ENCODE measurements around the gene PLPPR2. TPM values are rescaled to one million over a fixed set of nuclear protein-coding genes. Genes with fewer than 3 reads are reported as not detected.
"Not testable (repeated sequence)": the region's sequence is repeated elsewhere in the genome, so short reads cannot be mapped to it uniquely, and the experiment has no call there.

Gene PLPPR2
- total and polyA plus RNA-seq, 4 donors: 30.4 to 215 (median 107) TPM

DNA sequence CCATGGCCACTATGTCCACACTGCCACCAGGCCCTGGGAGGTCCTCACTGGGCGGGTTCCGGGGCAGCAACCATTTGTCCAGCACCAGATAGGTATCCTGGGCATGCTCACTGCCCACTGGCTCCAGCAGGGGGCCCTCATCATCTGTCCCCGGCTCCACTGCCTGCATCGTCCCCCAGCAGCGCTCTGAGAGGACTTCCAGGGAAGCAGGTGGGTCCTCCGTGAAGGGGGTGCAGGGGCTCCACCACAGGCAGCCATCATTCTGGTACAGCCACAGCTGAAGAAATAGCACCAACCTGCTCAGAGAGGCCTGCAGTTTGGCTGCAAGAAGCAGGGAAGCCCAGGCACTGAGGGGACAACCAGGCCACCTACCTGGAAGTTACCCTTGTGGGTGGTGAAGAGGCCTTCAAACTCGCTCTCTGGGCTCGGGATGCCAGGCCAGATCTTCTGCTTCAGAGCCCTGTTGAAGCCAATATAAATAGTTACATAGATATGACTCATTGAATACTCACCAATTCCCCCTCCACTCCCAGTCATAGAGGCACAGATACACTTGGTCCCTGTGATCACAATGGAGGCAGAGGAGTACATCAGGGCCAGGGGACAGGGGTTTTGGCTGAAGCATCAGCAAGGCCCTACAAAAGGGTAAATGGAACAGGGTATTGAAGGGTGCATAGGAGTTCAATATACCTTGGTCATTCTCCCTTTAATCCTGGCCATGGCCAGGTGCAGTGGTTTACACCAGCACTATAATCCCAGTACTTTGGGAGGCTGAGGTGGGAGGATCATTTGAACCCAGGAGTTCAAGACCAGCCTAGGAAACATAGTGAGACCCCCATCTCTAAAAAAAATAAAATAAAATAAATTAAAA is 23.3 kb downstream of the PLPPR2 start:
- H3K27me3 ChIP-seq (ENCODE audit: control insufficient read depth, insufficient read depth, low read length): peaks cover 22% of the 10 kb centered on the region
- H3K27ac ChIP-seq (ENCODE audit: low read depth, low read length): no peak overlapping the region
- peaks cover 21% of the 10 kb centered on the region for H3K36me3 ChIP-seq (ENCODE audit: control insufficient read depth, insufficient read depth, low read length)
- DNase-seq (ENCODE audit: low read depth in 4 of 6, low spot score in 6 of 6): peak in 1 of 6 donors; percentile 47
- WGBS (ENCODE audit: insufficient coverage): 36% methylated on average over 5 of the region's 8 CpGs
- no peak overlapping the region for H3K4me3 ChIP-seq (ENCODE audit: low read depth, low read length)
- no peaks in the 10 kb centered on the region for H3K9me3 ChIP-seq (ENCODE audit: control insufficient read depth, insufficient read depth, low read length)
- peaks cover 57% of the 10 kb centered on the region for H3K4me1 ChIP-seq (ENCODE audit: control insufficient read depth, insufficient read depth, low read length)

DNA sequence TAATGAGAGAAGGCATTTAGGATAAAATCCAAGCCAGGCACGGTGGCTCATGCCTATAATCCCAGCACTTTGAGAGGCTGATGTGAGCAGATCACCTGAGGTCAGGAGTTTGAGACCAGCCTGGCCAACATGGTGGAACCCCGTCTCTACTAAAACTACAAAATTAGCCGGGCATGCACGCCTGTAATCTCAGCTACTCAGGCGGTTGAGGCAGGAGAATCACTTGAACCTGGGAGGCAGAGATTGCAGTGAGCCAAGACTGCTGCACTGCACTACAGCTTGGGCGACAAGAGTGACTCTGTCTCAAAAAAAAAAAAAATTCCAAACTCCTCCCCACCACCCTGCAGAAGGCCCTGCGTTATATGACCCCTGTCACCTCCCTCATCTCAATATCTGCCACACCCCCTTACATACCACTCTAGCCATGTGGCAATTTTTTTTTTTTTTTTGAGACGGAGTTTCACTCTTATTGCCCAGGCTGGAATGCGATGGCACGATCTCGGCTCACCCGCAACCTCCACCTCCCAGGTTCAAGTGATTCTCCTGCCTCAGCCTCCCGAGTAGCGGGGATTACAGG is 24.1 kb downstream of the PLPPR2 start:
- 72% methylated on average over 2 of the region's 14 CpGs for WGBS (ENCODE audit: insufficient coverage)
- DNase-seq (ENCODE audit: low read depth in 4 of 6, low spot score in 6 of 6); H3K27ac ChIP-seq (ENCODE audit: low read depth, low read length): not testable (repeated sequence)

DNA sequence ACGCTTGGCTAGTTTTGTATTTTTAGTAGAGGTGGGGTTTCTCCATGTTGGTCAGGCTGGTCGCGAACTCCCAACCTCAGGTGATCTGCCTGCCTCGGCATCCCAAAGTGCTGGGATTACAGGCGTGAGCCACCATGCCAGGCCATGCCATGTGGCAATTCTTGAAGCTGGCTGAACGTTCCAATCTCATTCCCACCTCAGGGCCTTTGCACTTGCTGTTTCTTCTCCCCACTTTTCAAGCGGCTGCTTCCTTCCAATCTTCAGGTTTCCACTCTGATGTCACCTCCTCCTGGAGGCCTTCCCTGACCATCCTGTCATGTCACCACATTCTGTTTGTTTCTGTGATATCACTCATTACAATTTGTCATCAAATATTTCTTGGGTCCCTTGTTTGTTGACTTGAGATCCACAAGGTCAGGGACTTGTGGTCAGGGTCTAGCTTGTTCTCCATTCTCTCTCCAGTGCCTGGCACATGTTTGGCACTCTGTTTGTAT is 24.7 kb downstream of the PLPPR2 start:
- Histone ChIP-seq H3K27ac (ENCODE audit: low read depth, low read length) (no peak overlapping the region), H3K36me3 (ENCODE audit: control insufficient read depth, insufficient read depth, low read length) (peaks cover 21% of the 10 kb centered on the region), H3K4me1 (ENCODE audit: control insufficient read depth, insufficient read depth, low read length) (peaks cover 56% of the 10 kb centered on the region), H3K27me3 (ENCODE audit: control insufficient read depth, insufficient read depth, low read length) (peaks cover 32% of the 10 kb centered on the region), H3K4me3 (ENCODE audit: low read depth, low read length) (peak overlapping the region; percentile 82), H3K9me3 (ENCODE audit: control insufficient read depth, insufficient read depth, low read length) (no peaks in the 10 kb centered on the region)
- 87% methylated on average over 6 of the region's 7 CpGs for WGBS (ENCODE audit: insufficient coverage)
- no peak for DNase-seq (ENCODE audit: low read depth in 4 of 6, low spot score in 6 of 6)

More for the DNA sequence above, 24.1 kb downstream of the PLPPR2 start:
- peaks cover 57% of the 10 kb centered on the region for H3K4me1 ChIP-seq (ENCODE audit: control insufficient read depth, insufficient read depth, low read length)
- peaks cover 30% of the 10 kb centered on the region for H3K27me3 ChIP-seq (ENCODE audit: control insufficient read depth, insufficient read depth, low read length)
- not testable (repeated sequence) for H3K9me3 ChIP-seq (ENCODE audit: control insufficient read depth, insufficient read depth, low read length); H3K4me3 ChIP-seq (ENCODE audit: low read depth, low read length)
- H3K36me3 ChIP-seq (ENCODE audit: control insufficient read depth, insufficient read depth, low read length): peaks cover 21% of the 10 kb centered on the region

DNA sequence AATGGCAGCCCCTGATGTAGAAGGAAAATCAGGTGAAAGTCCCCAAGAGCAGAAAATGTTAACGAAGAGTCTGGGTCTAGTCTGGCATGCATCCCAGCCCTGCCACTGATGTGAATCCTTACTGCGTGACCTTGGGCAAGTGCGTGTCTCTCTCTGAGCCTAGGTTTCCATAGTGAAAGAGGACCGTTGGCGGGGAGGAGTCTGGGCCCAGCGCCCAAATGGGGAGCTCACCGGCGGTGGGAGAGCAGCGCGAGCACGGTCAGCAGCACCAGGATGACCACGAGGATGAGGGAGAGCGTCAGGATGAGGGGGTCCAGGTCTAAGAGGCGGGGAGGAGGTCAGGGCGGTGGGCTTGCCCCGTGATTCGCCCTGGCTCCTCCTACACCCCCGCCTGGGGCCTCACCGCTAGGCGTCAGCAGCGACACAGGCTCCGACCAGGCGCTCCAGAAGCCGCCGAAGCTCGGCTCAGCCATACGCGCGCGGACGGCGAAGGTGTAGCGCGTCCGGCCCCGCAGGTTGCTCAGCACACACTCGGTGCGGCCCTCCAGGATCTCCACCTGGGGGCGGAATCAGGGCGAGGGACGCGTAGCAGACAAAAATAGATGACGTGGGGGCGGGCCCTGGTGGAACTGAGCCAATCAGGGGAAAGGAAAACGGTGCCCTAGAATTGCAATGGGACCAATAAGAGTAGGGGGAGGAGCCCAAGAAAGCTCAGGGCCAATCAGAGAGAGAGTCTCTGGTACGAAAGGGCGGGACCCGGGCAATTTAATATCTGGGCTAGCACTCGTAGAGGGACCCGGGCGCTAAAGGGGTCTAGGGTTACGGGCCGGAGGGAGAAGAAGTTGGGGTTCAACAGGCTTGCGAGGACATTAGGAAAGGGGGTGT is 25.7 kb downstream of the PLPPR2 start:
- peak; percentile 92 to 99 (median 96) for DNase-seq (ENCODE audit: low read depth in 4 of 6, low spot score in 6 of 6)
- H3K4me1 ChIP-seq (ENCODE audit: control insufficient read depth, insufficient read depth, low read length): peaks cover 46% of the 10 kb centered on the region
- H3K27ac ChIP-seq (ENCODE audit: low read depth, low read length): peak overlapping the region; percentile 86
- peak overlapping the region; percentile 82 for H3K4me3 ChIP-seq (ENCODE audit: low read depth, low read length)
- H3K9me3 ChIP-seq (ENCODE audit: control insufficient read depth, insufficient read depth, low read length): no peaks in the 10 kb centered on the region
- under 1% methylated on average over 54 of the region's 54 CpGs for WGBS (ENCODE audit: insufficient coverage)
- H3K36me3 ChIP-seq (ENCODE audit: control insufficient read depth, insufficient read depth, low read length): peaks cover 15% of the 10 kb centered on the region
- peaks cover 32% of the 10 kb centered on the region for H3K27me3 ChIP-seq (ENCODE audit: control insufficient read depth, insufficient read depth, low read length)

DNA sequence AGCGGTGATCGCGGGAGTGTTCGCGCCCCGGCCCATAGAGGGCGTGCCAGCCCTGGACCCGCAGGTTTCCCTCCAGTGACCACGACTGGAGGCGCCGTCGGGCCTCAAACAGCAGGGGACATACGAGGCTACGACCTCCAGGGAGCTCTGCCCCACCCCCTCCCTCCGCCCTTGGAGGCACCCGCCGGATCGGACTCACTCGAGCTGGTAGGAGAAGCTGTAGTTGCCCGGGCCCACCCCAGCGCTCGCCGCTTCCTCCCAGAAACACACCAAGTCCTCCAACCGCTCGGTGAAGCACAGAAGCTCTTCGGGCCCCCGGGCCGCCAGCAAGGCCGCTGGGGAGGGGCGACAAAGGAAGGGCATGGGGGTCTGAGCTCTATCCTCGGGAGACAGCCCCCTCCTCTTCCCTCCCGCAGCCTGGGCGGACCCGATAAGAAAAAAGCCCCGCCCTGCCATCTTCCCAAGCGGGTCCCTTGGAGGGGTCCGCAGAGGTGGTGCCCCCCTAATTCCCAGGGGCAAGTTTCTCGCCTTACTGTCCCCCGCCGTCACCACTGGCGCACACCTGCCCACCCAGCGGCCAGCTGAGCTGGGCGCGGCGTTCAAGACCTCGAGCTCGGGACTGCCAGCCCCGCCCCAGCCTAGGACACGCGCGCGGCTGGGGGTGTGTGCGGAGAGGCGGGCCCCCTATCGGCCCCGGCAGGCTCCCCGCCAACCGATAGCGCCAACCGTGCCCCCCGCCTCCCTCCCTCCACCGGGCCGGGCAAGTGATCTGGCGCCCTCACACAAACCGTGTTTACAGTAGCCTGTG is 27.9 kb downstream of the PLPPR2 start:
- H3K36me3 ChIP-seq (ENCODE audit: control insufficient read depth, insufficient read depth, low read length): peaks cover 5% of the 10 kb centered on the region
- peaks cover 42% of the 10 kb centered on the region for H3K4me1 ChIP-seq (ENCODE audit: control insufficient read depth, insufficient read depth, low read length)
- peak overlapping the region; percentile 13 for H3K4me3 ChIP-seq (ENCODE audit: low read depth, low read length)
- DNase-seq (ENCODE audit: low read depth in 4 of 6, low spot score in 6 of 6): no peak
- WGBS (ENCODE audit: insufficient coverage): under 1% methylated on average over 55 of the region's 65 CpGs
- no peak overlapping the region for H3K27ac ChIP-seq (ENCODE audit: low read depth, low read length)
- H3K27me3 ChIP-seq (ENCODE audit: control insufficient read depth, insufficient read depth, low read length): peaks cover 32% of the 10 kb centered on the region
- H3K9me3 ChIP-seq (ENCODE audit: control insufficient read depth, insufficient read depth, low read length): no peaks in the 10 kb centered on the region

DNA sequence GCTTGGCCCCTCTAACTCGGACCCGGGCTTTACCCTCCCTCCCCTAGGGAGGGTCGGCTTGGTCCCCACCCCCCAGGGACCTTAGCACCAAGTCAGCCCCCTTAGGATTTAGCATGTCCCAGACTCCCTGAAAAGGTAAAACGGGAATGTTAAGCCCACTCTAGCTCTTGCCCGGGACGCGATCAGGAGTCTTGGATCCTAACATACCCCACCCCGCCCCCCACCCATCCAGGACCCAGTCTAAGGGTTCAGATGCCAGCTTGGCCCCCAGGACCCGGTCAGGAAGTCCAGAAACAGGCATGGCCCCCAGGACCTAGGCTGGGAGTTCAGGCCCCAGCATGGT is 28.4 kb downstream of the PLPPR2 start:
- Histone ChIP-seq H3K9me3 (ENCODE audit: control insufficient read depth, insufficient read depth, low read length) (no peaks in the 10 kb centered on the region), H3K27ac (ENCODE audit: low read depth, low read length) (no peak overlapping the region), H3K27me3 (ENCODE audit: control insufficient read depth, insufficient read depth, low read length) (peaks cover 32% of the 10 kb centered on the region), H3K4me3 (ENCODE audit: low read depth, low read length) (peak overlapping the region; percentile 26), H3K4me1 (ENCODE audit: control insufficient read depth, insufficient read depth, low read length) (peaks cover 37% of the 10 kb centered on the region), H3K36me3 (ENCODE audit: control insufficient read depth, insufficient read depth, low read length) (no peaks in the 10 kb centered on the region)
- WGBS (ENCODE audit: insufficient coverage): 0% methylated on average over 7 of the region's 9 CpGs
- no peak for DNase-seq (ENCODE audit: low read depth in 4 of 6, low spot score in 6 of 6)

DNA sequence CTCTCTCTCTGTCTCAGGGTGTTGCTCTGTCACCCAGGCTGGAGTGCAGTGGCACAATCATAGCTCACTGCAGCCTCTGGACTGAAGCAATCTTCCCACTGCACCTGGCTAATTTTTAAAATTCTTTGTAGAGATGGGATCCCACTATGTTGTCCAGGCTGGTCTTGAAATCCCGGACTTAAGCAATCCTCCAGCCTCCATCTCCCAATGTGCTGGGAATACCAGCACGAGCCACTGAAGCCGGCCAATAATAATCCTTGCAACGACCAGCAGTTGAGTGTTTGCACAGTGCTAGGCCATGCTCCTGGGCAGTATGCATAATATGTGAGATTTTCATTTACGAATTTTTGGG is 29.5 kb downstream of the PLPPR2 start:
- Histone ChIP-seq H3K27ac (ENCODE audit: low read depth, low read length) (no peak overlapping the region), H3K9me3 (ENCODE audit: control insufficient read depth, insufficient read depth, low read length) (no peaks in the 10 kb centered on the region), H3K4me3 (ENCODE audit: low read depth, low read length) (no peak overlapping the region), H3K27me3 (ENCODE audit: control insufficient read depth, insufficient read depth, low read length) (peaks cover 32% of the 10 kb centered on the region), H3K36me3 (ENCODE audit: control insufficient read depth, insufficient read depth, low read length) (no peaks in the 10 kb centered on the region), H3K4me1 (ENCODE audit: control insufficient read depth, insufficient read depth, low read length) (peaks cover 37% of the 10 kb centered on the region)
- 100% methylated on average over 2 of the region's 5 CpGs for WGBS (ENCODE audit: insufficient coverage)
- no peak for DNase-seq (ENCODE audit: low read depth in 4 of 6, low spot score in 6 of 6)

DNA sequence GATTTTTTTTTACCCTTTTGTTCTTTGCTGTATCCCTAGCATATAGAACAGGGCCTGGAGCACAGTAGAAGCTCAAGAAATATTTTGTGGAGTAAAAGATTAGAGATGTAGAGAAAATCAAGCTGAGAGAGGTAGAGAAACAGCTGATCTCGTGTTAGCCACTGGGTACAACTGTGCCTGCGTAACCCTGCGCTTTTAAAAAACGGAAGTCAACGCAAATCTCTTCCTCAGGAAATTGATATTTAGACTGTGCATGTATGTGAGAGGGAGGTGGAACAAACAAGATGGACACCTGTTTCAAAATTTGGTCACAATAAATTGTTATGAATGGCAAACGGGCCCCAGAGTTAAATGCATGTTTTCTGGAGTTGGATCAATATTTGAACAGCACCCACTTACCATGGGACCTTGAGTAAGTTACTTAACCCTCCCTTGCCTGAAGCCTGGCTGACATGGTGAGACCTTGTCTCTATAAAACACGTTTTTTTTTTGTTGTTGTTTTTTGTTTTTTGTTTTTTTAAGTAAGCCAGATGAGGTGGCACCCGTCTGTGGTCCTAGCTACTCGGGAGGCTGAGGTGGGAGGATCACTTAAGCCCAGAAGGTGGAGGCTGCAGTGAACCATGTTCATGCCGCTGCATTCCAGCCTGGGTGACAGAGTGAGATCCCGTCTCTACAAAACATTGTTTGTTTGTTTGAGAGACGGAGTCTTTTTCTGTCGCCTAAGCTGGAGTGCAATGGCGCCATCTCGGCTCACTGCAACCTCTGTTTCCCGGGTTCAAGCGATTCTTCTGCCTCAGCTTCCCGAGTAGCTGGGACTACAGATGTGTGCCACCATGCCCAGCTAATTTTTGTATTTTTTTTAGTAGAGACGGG is 32.2 kb downstream of the PLPPR2 start:
- WGBS (ENCODE audit: insufficient coverage): 88% methylated on average over 11 of the region's 19 CpGs
- H3K4me1 ChIP-seq (ENCODE audit: control insufficient read depth, insufficient read depth, low read length): peaks cover 21% of the 10 kb centered on the region
- no peak for DNase-seq (ENCODE audit: low read depth in 4 of 6, low spot score in 6 of 6)
- peaks cover 21% of the 10 kb centered on the region for H3K27me3 ChIP-seq (ENCODE audit: control insufficient read depth, insufficient read depth, low read length)
- no peaks in the 10 kb centered on the region for H3K9me3 ChIP-seq (ENCODE audit: control insufficient read depth, insufficient read depth, low read length)
- no peaks in the 10 kb centered on the region for H3K36me3 ChIP-seq (ENCODE audit: control insufficient read depth, insufficient read depth, low read length)
- no peak overlapping the region for H3K4me3 ChIP-seq (ENCODE audit: low read depth, low read length)
- H3K27ac ChIP-seq (ENCODE audit: low read depth, low read length): no peak overlapping the region

Data from spinal cord (tissue), 10 donors.